GM21367 (cell line): Measurements from ENCODE around the gene BNIP5.
"Not testable (repeated sequence)": the region's sequence is repeated elsewhere in the genome, so short reads cannot be mapped to it uniquely, and the experiment has no call there.

Experiments
- ATAC-seq: cut with Tn5 transposase; IDR thresholded peaks from one replicate; pipeline ENCODE4 v1.9.1; 2021; ENCODE audit not compliant: unreplicated experiment

The BNIP5 gene

GRCh38 chr6:36367743-36368142, 31.1 kb upstream of the BNIP5 start:
- ATAC-seq, result no peak

- no peak for ATAC-seq
Observed at GRCh38 chr6:36364669-36365479, 28.2 kb upstream of the BNIP5 start.

GRCh38 chr6:36364061-36364635, 27.5 kb upstream of the BNIP5 start:
- ATAC-seq, result not testable (repeated sequence)

GRCh38 chr6:36363371-36363752, 26.7 kb upstream of the BNIP5 start:
- not testable (repeated sequence) for ATAC-seq

- ATAC-seq, result no peak
Observed at GRCh38 chr6:36362551-36363370, 26.1 kb upstream of the BNIP5 start.

GRCh38 chr6:36361071-36361470, 24.4 kb upstream of the BNIP5 start:
- no peak for ATAC-seq

GRCh38 chr6:36360241-36361054, 23.8 kb upstream of the BNIP5 start:
- no peak for ATAC-seq

GRCh38 chr6:36358226-36358915, 21.7 kb upstream of the BNIP5 start:
- ATAC-seq, result no peak

GRCh38 chr6:36357872-36358225, 21.2 kb upstream of the BNIP5 start:
- no peak for ATAC-seq

GRCh38 chr6:36355819-36356218, 19.1 kb upstream of the BNIP5 start:
- no peak for ATAC-seq

- no peak for ATAC-seq
Observed at GRCh38 chr6:36353411-36353915, 16.8 kb upstream of the BNIP5 start.

GRCh38 chr6:36352477-36353157, 15.9 kb upstream of the BNIP5 start:
- ATAC-seq, result no peak

- no peak for ATAC-seq
Observed at GRCh38 chr6:36350681-36351571, 14.2 kb upstream of the BNIP5 start.

GRCh38 chr6:36350082-36350481, 13.4 kb upstream of the BNIP5 start:
- no peak for ATAC-seq

- ATAC-seq, result no peak
Observed at GRCh38 chr6:36349240-36349639, 12.6 kb upstream of the BNIP5 start.

GRCh38 chr6:36347621-36348020, 10.9 kb upstream of the BNIP5 start:
- ATAC-seq, result no peak

- ATAC-seq, result no peak
Observed at GRCh38 chr6:36346486-36347273, 10.0 kb upstream of the BNIP5 start.
